Kidney tubule cell (primary cell): ENCODE measurements around the gene IRF3.

Experiments used
- DNase-seq: peaks from one replicate; pipeline ENCODE4 v3.0.0-alpha.2; 2018; ENCODE audit warnings: low spot score

IRF3 gene

DNA sequence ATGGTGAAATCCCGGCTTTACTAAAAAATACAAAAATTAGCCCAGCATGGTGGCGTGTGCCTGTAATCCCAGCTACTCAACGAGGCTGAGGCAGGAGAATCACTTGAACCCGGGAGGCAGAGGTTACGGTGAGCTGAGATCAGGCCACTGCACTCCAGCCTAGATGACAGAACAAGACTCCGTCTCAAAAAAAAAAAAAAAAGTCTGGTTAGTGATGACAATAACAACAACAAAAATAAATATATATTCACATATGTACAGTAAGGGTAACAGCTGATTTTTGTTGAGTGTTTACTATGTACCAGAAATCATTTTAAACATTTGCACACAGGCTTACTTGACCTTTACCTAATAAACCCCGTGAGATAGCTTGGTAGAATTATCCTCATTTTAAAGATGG, 48.7 kb downstream of the IRF3 start:
- DNase-seq, result no peak

DNA sequence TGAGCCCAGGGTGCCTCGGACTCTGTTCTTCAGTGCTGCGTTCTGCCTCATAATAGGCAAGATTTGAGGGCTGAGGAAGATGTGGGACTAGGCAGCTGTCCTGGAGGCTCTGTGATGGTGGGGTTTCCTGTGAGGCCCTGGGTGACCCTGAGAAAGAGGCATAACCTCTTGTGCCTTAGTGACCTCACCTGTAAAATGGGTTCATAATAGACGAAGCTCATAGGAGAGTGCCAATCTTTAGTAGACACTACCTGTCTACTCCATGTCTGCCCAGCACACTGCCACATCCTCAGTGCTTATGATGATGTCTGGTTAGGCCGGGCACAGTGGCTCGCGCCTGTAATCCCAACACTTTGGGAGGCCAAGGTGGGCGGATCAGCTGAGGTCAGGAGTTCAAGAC, 49.1 kb downstream of the IRF3 start:
- DNase-seq, result no peak

DNA sequence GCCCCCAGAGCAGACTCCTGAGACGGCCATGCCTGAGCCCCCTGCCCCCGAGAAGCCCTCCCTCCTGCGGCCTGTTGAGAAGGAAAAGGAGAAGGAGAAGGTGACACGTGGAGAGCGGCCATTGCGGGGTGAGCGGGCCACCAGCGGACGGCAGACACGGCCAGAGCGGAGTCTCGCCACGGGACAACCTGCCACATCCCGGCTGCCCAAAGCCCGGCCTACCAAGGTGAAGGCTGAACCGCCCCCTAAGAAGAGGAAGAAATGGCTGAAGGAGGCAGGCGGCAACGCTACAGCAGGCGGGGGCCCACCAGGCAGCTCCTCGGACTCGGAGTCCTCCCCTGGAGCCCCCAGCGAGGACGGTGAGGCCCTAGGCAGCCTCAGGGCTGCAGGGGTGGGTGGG, 49.8 kb downstream of the IRF3 start:
- DNase-seq, result no peak

DNA sequence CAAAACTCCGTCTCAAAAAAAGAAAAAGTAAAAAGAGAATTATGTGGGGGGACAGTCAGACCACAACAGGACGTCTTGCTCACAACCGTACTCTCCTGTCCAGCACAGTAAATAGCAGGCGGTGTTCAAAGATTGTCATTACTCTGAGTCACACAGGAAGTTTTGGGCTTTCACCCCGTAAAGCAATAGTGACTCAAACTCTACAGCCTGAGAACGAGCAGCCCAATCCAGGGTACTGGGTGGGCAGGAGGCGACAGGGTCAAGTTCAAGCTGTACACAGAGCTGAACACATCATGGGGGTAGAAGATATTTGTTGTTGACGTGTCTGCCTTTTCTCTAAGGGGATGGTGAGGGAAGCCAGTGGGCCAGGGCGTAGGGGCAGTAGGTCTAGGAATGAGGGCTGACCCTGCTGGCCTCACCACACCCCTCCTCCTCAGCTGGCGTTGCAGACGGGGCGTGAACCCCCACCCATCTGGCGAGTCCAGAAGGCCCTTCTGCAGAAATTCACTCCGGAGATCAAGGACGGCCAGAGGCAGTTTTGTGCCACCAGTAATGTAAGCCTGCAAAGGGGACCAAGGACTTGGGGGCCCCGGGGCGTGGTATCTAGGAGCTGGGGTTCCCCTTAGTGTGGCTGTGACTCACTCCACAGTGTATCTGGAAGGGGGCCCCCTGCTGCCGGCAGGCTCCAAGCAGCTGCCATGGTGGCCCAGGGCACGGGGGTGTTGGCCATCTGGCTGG, 51.4 kb downstream of the IRF3 start:
- peak; percentile 62 for DNase-seq

DNA sequence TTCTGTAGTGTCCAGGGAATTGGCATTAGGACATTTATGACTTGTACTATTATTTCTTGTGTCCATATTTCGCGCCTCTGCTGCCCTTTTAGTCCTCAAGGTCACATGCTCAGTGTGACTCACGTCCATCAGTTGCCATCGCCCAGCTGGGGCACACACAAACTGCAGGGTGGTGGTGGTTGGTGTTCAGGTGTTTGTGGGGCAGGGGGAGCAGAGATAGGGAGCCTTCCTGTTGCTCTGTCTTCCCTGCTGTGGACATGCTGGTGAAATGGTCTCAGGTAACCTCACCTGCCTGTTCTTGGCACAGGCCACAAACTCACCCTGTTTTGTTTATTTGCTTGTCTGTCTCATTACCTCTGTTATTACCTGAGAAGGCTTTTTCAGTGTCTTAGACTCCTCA, 52.3 kb downstream of the IRF3 start:
- DNase-seq, result peak; percentile 27
